ENCODE data around the gene TAF4B. TPM values are rescaled to one million over a fixed set of nuclear protein-coding genes. Genes with fewer than 3 reads are reported as not detected.

The TAF4B gene
- total and polyA plus RNA-seq, 5 donors from 2014 or later, result 1.6 to 5.6 (median 4.6) TPM

DNA sequence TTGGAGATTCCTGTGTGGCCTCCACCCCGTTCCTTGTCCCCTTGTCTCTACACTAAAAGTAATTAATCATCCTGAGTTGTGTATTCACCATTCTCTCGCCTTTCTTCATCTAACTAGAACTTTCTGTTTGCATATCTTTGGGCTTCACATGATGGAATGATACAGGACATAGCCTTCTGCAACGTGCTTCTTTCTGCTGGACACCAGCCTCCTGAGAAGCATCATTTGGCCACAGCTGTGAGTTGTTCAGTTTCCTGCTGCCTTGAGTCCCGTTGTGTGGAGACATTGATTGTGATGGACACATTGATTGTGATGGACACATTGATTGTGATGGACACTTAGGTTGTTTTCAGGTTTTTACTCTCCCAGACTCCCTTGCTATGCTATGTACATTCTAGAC is 182.8 kb downstream of the TAF4B start:
- no peak overlapping the region for H3K27ac Mint-ChIP-seq
- Histone ChIP-seq H3K36me3 (ENCODE audit: control insufficient read depth, insufficient read depth, low read length) (no peaks in the 10 kb centered on the region), H3K27me3 (ENCODE audit: control insufficient read depth, insufficient read depth, low read length) (no peaks in the 10 kb centered on the region), H3K4me3 (ENCODE audit: low read depth, low read length) (no peak overlapping the region), H3K4me1 (ENCODE audit: control insufficient read depth, insufficient read depth, low read length, poor library complexity, severe bottlenecking) (no peaks in the 10 kb centered on the region), H3K9me3 (ENCODE audit: control insufficient read depth in 2 of 2, low read length in 2 of 2) (no peaks in the 10 kb centered on the region), H3K27ac (ENCODE audit: insufficient read depth, low read length, poor library complexity, severe bottlenecking) (no peak overlapping the region)
- no peaks in the 10 kb centered on the region for H3K9me3 Mint-ChIP-seq
- ATAC-seq (ENCODE audit: low read depth in 2 of 2), result no peak
- H3K36me3 Mint-ChIP-seq, result no peaks in the 10 kb centered on the region
- DNase-seq, result no peak
- no peaks in the 10 kb centered on the region for H3K4me1 Mint-ChIP-seq
- H3K4me3 Mint-ChIP-seq, result no peak overlapping the region
- H3K27me3 Mint-ChIP-seq, result no peaks in the 10 kb centered on the region

DNA sequence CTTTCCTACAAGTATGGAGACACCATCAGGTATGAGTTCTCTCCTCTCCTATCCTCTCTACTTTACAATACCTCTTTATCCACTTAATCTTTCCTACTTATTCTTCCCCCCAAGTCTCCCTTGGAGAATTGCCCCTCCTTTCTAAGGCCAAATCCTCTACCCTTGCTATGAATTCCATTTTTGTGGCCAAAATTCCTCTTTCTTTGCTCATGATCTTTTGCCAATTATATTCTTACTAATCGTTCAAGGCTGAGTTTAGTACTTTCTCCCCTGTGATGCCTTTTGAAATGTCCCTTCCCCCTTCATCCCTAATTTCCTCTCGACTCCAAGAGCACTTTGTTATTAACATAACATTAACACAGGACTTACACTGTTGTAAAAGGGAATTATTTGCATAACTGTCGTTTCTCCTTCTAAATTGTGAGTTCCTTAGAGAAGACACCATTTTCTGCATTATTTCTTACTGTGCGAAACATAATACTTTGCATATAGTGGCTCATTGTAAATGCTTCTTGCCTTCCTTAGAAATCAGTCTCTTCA is 188.7 kb downstream of the TAF4B start:
- ATAC-seq (ENCODE audit: low read depth in 2 of 2) (no peak), DNase-seq (no peak)
- Histone ChIP-seq H3K36me3 (ENCODE audit: control insufficient read depth, insufficient read depth, low read length) (no peaks in the 10 kb centered on the region), H3K27me3 (ENCODE audit: control insufficient read depth, insufficient read depth, low read length) (no peaks in the 10 kb centered on the region), H3K4me1 (ENCODE audit: control insufficient read depth, insufficient read depth, low read length, poor library complexity, severe bottlenecking) (no peaks in the 10 kb centered on the region), H3K27ac (ENCODE audit: insufficient read depth, low read length, poor library complexity, severe bottlenecking) (no peak overlapping the region), H3K9me3 (ENCODE audit: control insufficient read depth in 2 of 2, low read length in 2 of 2) (no peaks in the 10 kb centered on the region), H3K4me3 (ENCODE audit: low read depth, low read length) (no peak overlapping the region)
- H3K9me3 Mint-ChIP-seq, result no peaks in the 10 kb centered on the region
- H3K4me1 Mint-ChIP-seq, result no peaks in the 10 kb centered on the region
- H3K27me3 Mint-ChIP-seq, result no peaks in the 10 kb centered on the region
- H3K27ac Mint-ChIP-seq, result no peak overlapping the region
- H3K4me3 Mint-ChIP-seq, result no peak overlapping the region
- no peaks in the 10 kb centered on the region for H3K36me3 Mint-ChIP-seq

DNA sequence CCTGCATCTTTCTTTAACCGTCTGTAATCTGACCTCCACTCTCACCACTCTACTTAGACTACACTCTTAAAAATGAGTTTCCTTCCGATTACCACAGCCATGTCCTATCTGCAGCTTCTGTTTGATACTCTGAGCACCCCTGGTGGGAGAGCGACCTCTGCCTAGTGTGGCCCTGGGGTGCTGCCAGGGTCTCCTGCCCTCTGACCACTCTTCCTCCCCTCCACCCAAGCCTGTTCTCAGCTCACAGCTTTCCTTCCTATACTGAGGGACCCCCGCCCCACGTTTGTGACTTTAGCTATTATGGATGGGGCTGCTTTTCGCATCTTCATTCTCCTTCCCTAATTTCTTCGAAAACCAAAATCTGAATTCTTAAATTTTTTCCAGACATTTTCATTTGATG is 189.4 kb downstream of the TAF4B start:
- Mint-ChIP-seq H3K27me3 (no peaks in the 10 kb centered on the region), H3K27ac (no peak overlapping the region), H3K4me3 (no peak overlapping the region), H3K9me3 (no peaks in the 10 kb centered on the region), H3K4me1 (no peaks in the 10 kb centered on the region), H3K36me3 (no peaks in the 10 kb centered on the region)
- DNase-seq (no peak), ATAC-seq (ENCODE audit: low read depth in 2 of 2) (no peak)
- Histone ChIP-seq H3K27me3 (ENCODE audit: control insufficient read depth, insufficient read depth, low read length) (no peaks in the 10 kb centered on the region), H3K4me1 (ENCODE audit: control insufficient read depth, insufficient read depth, low read length, poor library complexity, severe bottlenecking) (no peaks in the 10 kb centered on the region), H3K27ac (ENCODE audit: insufficient read depth, low read length, poor library complexity, severe bottlenecking) (no peak overlapping the region), H3K36me3 (ENCODE audit: control insufficient read depth, insufficient read depth, low read length) (no peaks in the 10 kb centered on the region), H3K9me3 (ENCODE audit: control insufficient read depth in 2 of 2, low read length in 2 of 2) (no peaks in the 10 kb centered on the region), H3K4me3 (ENCODE audit: low read depth, low read length) (no peak overlapping the region)

DNA sequence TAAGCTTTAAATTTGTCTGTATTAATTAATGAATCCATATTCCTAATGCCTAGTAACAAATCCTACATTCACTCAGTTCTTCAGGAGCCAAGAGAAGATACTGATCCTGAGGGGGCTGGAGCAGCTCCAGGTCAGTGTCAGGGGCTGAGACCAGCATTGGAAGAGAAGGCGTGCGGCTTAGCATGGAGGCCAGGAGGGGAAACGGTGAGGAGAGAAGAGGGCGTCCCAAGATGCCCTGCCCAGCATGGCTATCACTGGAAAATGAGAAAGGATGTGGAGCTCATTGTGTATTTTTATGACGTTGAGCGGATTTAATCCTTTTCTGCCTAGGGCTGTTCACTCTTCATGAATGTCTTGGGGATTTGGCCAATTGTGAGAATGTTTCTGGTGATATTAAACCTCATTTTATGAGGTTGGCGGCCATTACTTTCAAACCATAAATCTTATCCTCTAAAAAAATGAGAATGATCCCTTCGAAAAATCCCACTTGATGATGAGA is 190.5 kb downstream of the TAF4B start:
- H3K4me1 ChIP-seq (ENCODE audit: control insufficient read depth, insufficient read depth, low read length, poor library complexity, severe bottlenecking), result no peaks in the 10 kb centered on the region
- no peaks in the 10 kb centered on the region for H3K27me3 Mint-ChIP-seq
- H3K27ac ChIP-seq (ENCODE audit: insufficient read depth, low read length, poor library complexity, severe bottlenecking), result no peak overlapping the region
- H3K9me3 ChIP-seq (ENCODE audit: control insufficient read depth in 2 of 2, low read length in 2 of 2), result no peaks in the 10 kb centered on the region
- H3K4me1 Mint-ChIP-seq, result no peaks in the 10 kb centered on the region
- no peaks in the 10 kb centered on the region for H3K36me3 Mint-ChIP-seq
- no peaks in the 10 kb centered on the region for H3K36me3 ChIP-seq (ENCODE audit: control insufficient read depth, insufficient read depth, low read length)
- no peak for ATAC-seq (ENCODE audit: low read depth in 2 of 2)
- no peak overlapping the region for H3K27ac Mint-ChIP-seq
- H3K9me3 Mint-ChIP-seq, result no peaks in the 10 kb centered on the region
- H3K27me3 ChIP-seq (ENCODE audit: control insufficient read depth, insufficient read depth, low read length), result no peaks in the 10 kb centered on the region
- H3K4me3 Mint-ChIP-seq, result no peak overlapping the region
- H3K4me3 ChIP-seq (ENCODE audit: low read depth, low read length), result no peak overlapping the region
- DNase-seq, result no peak

DNA sequence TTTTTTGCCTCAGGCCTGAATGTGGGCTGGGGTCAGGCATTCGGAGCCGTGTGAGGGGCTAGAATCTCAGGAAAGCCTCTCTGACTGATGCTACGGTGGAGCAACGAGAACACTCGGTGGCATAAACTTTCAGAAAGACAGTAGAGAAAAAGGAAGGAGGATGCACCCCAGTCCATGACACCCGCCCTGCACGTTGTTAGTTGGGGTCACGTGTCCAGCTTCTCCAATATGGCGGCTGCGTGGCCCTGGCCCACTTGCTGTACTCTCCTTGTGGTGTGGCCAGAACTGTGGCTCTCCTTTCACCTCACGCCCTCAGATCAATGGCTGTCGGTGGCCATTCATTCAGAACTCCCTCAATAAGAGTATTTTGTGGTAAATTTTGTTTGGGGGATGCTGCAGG is 190.9 kb downstream of the TAF4B start:
- Histone ChIP-seq H3K4me1 (ENCODE audit: control insufficient read depth, insufficient read depth, low read length, poor library complexity, severe bottlenecking) (no peaks in the 10 kb centered on the region), H3K27ac (ENCODE audit: insufficient read depth, low read length, poor library complexity, severe bottlenecking) (no peak overlapping the region), H3K4me3 (ENCODE audit: low read depth, low read length) (no peak overlapping the region), H3K36me3 (ENCODE audit: control insufficient read depth, insufficient read depth, low read length) (no peaks in the 10 kb centered on the region), H3K27me3 (ENCODE audit: control insufficient read depth, insufficient read depth, low read length) (no peaks in the 10 kb centered on the region), H3K9me3 (ENCODE audit: control insufficient read depth in 2 of 2, low read length in 2 of 2) (no peaks in the 10 kb centered on the region)
- no peaks in the 10 kb centered on the region for H3K4me1 Mint-ChIP-seq
- H3K27ac Mint-ChIP-seq, result no peak overlapping the region
- no peaks in the 10 kb centered on the region for H3K27me3 Mint-ChIP-seq
- no peaks in the 10 kb centered on the region for H3K36me3 Mint-ChIP-seq
- no peak overlapping the region for H3K4me3 Mint-ChIP-seq
- no peak for DNase-seq
- no peak for ATAC-seq (ENCODE audit: low read depth in 2 of 2)
- H3K9me3 Mint-ChIP-seq, result no peaks in the 10 kb centered on the region

DNA sequence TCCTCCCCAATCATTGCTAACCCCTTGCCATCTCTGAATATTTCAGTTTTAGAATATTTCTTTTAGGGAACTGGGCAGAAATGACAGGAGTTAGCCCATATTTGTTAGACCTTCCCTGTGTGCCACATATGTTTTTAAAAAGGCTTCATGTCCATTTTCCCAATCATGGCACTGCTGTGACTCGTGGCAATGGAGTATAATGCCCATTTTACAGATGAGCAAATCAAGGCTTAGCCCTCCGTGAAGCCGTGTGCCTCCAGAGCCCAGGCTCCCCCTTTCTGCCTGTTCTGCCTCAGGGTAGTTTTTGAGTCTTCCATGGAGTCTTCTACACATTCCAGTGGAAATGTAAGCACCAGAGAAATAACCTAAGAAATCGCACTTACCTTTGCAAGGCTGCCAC is 192.0 kb downstream of the TAF4B start:
- Histone ChIP-seq H3K27ac (ENCODE audit: insufficient read depth, low read length, poor library complexity, severe bottlenecking) (no peak overlapping the region), H3K4me3 (ENCODE audit: low read depth, low read length) (no peak overlapping the region), H3K4me1 (ENCODE audit: control insufficient read depth, insufficient read depth, low read length, poor library complexity, severe bottlenecking) (no peaks in the 10 kb centered on the region), H3K36me3 (ENCODE audit: control insufficient read depth, insufficient read depth, low read length) (no peaks in the 10 kb centered on the region), H3K27me3 (ENCODE audit: control insufficient read depth, insufficient read depth, low read length) (no peaks in the 10 kb centered on the region), H3K9me3 (ENCODE audit: control insufficient read depth in 2 of 2, low read length in 2 of 2) (no peaks in the 10 kb centered on the region)
- H3K36me3 Mint-ChIP-seq, result no peaks in the 10 kb centered on the region
- no peaks in the 10 kb centered on the region for H3K27me3 Mint-ChIP-seq
- DNase-seq, result no peak
- H3K4me1 Mint-ChIP-seq, result no peaks in the 10 kb centered on the region
- no peaks in the 10 kb centered on the region for H3K9me3 Mint-ChIP-seq
- no peak overlapping the region for H3K4me3 Mint-ChIP-seq
- ATAC-seq (ENCODE audit: low read depth in 2 of 2), result no peak
- H3K27ac Mint-ChIP-seq, result no peak overlapping the region

DNA sequence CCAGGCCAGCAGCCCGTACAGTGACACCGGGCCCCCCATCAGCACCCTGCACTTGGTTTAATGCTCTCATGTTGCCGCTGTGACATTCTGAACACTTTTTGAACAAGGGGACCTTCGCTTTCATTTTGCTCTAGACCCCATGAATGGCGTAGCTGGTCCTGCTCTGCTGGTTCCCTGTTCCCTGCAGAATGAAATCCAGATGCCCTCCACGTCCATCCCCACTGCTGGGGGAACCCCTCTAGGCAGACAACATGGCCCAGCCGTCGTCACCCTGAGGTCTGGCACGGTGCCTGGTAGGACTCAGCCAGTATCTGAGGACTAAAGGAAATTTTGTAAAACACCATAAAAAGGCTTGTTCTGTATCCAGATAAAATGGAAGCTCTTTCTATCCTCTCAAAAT is 193.5 kb downstream of the TAF4B start:
- Histone ChIP-seq H3K9me3 (ENCODE audit: control insufficient read depth in 2 of 2, low read length in 2 of 2) (no peaks in the 10 kb centered on the region), H3K36me3 (ENCODE audit: control insufficient read depth, insufficient read depth, low read length) (no peaks in the 10 kb centered on the region), H3K27me3 (ENCODE audit: control insufficient read depth, insufficient read depth, low read length) (no peaks in the 10 kb centered on the region), H3K4me3 (ENCODE audit: low read depth, low read length) (no peak overlapping the region), H3K27ac (ENCODE audit: insufficient read depth, low read length, poor library complexity, severe bottlenecking) (no peak overlapping the region), H3K4me1 (ENCODE audit: control insufficient read depth, insufficient read depth, low read length, poor library complexity, severe bottlenecking) (no peaks in the 10 kb centered on the region)
- Mint-ChIP-seq H3K4me3 (no peak overlapping the region), H3K27me3 (no peaks in the 10 kb centered on the region), H3K27ac (no peak overlapping the region), H3K4me1 (no peaks in the 10 kb centered on the region), H3K9me3 (no peaks in the 10 kb centered on the region), H3K36me3 (no peaks in the 10 kb centered on the region)
- ATAC-seq (ENCODE audit: low read depth in 2 of 2), result no peak
- no peak for DNase-seq

DNA sequence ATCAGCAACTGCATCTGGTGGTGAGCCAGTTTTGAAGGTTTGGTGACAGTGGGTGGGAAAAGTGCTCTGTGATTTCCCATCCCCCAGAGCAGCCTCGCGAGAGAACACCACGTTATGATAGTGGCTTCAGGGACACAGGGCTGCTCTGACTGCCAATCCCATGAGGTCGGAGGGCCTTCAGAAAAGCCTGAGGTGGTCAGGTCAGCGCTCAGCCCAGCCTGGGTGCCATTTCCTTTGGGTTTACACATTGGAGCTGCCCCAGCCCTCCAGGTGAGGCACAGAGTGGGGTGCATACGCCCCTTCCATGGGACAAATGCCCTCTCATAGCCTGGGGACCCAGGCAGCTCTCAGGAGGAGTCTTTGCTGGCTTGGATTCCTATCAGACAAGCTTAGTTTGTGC is 195.3 kb downstream of the TAF4B start:
- DNase-seq, result no peak
- Histone ChIP-seq H3K9me3 (ENCODE audit: control insufficient read depth in 2 of 2, low read length in 2 of 2) (no peaks in the 10 kb centered on the region), H3K36me3 (ENCODE audit: control insufficient read depth, insufficient read depth, low read length) (no peaks in the 10 kb centered on the region), H3K4me1 (ENCODE audit: control insufficient read depth, insufficient read depth, low read length, poor library complexity, severe bottlenecking) (no peaks in the 10 kb centered on the region), H3K27ac (ENCODE audit: insufficient read depth, low read length, poor library complexity, severe bottlenecking) (no peak overlapping the region), H3K27me3 (ENCODE audit: control insufficient read depth, insufficient read depth, low read length) (no peaks in the 10 kb centered on the region), H3K4me3 (ENCODE audit: low read depth, low read length) (no peak overlapping the region)
- ATAC-seq (ENCODE audit: low read depth in 2 of 2), result no peak
- Mint-ChIP-seq H3K36me3 (no peaks in the 10 kb centered on the region), H3K27me3 (no peaks in the 10 kb centered on the region), H3K27ac (no peak overlapping the region), H3K9me3 (no peaks in the 10 kb centered on the region), H3K4me1 (no peaks in the 10 kb centered on the region), H3K4me3 (no peak overlapping the region)
